Subcutaneous adipose tissue (tissue), 4 donors: ENCODE measurements around the gene CCDC59. TPM values are rescaled to one million over a fixed set of nuclear protein-coding genes. Genes with fewer than 3 reads are reported as not detected.

ENCODE experiments used
- CTCF ChIP-seq: fragments of 450-650 bp; IDR thresholded peaks from one replicate; pipeline ENCODE4 v1.5.1; 2016; ENCODE audit warnings: low read depth, mild to moderate bottlenecking, control low read depth, antibody characterized with exemption, moderate library complexity
- total RNA-seq, 4 donors: library from RNA; depleted of rRNA; stranded (reverse); fragments of >200 nt; gene quantifications; one replicate each; pipeline ENCODE4 v1.1.0, GENCODE V29; 2016

Gene CCDC59
- total RNA-seq, 4 donors from 2014 or later: 37.1 to 74.0 (median 61.2) TPM

- TF ChIP-seq CTCF: no peak
Measured at GRCh38 chr12:82351390-82351789, 6.8 kb downstream of the CCDC59 start.

DNA sequence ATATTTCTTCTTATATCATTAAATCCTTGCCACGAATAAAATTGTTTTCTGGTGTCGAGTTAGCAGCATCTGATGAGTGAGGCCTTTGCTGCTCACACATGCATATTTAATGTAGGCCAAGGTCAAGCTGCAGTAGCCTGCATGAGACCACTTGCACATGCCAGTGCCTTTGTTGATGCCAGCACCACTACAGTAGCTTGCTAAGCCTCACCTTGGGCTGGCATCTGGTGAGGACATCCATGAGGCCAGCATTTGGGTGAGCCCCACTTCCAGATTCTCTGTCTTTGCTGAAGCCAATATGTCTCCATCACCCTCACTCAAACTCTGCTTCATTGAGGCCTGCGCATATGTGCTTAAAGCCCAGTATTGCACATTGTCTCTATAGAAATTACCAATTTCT lies 8.0 kb downstream of the CCDC59 start:
- no peak for TF ChIP-seq CTCF

DNA sequence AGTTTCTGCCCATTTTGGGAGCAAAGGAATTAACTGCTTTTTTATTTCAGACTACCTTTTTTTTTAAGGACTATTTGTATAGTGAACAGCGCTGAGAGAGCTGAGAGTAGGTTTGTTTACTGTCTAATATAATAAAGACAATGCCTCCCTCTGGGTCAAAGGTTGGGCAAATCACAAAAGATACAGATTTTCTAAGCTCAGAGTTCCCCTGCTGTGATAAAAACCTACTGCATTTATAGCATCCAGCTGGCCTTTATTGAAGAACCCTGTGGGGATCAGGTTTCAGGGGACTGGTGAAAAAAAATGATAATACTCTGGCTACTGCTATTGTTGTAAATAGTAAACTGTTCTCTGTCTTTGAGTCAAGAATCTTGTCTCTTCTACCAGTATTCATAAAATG lies 28.7 kb downstream of the CCDC59 start:
- TF ChIP-seq CTCF: no peak

GRCh38 chr12:82327861-82328260 lies 30.3 kb downstream of the CCDC59 start:
- TF ChIP-seq CTCF: no peak

GRCh38 chr12:82326905-82327503 lies 31.2 kb downstream of the CCDC59 start:
- TF ChIP-seq CTCF: no peak

DNA sequence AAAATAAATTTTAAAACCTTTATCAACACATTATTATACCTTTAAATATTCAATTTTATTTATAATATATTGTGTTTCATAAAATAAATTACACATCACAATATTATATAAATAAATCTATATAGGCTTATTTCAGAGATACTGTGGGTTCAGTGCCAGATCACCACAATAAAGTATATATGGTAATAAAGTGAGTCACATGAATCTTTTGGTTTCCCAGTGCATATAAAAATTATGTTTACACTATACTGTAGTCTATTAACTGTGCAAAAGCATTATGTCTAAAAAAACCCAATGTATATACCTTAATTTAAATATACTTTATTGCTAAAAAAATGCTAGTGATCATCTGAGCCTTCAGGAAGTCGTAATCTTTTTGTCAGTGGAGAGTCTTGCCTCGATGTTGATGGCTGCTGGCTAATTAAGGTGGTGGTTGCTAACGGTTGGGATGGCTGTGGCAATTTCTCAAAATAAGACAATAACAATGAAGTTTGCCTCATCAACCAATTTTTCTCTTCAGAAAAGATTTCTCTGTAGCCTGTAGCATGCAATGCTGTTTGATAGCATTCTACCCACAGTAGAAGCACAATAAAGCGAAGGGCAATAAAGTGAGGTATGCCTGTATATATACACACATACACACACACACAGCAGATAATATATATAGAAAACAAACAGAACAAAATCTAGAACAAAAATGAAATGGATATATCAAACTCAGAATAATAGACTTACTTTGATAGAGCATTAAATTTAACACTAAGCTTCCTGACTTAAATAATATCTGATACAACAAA lies 32.4 kb downstream of the CCDC59 start:
- TF ChIP-seq CTCF: no peak

- no peak for TF ChIP-seq CTCF
Measured at GRCh38 chr12:82319276-82319675, 38.9 kb downstream of the CCDC59 start.
